Trophoblast cell (in vitro differentiated cells and primary cell): ENCODE data around the gene HSPA4L.
A peak's percentile ranks its signal among the peaks of the same experiment; 100 is the strongest.

ENCODE experiments used
- DNase-seq, 2 donors: peaks; one replicate each; pipeline ENCODE4 v3.0.0-alpha.2; 2016
- H2AFZ ChIP-seq: 2 replicates; pipeline ENCODE4 v1.6.1; 2013; ENCODE audit warnings: low read length, moderate library complexity, mild to moderate bottlenecking; ENCODE audit not compliant: insufficient read depth, poor library complexity
- H2AK5ac ChIP-seq: 2 replicates; pipeline ENCODE4 v1.6.1; 2013; ENCODE audit warnings: mild to moderate bottlenecking, low read length
- H2BK120ac ChIP-seq: 2 replicates; pipeline ENCODE4 v1.6.1; 2013; ENCODE audit warnings: low read length, mild to moderate bottlenecking, moderate library complexity; ENCODE audit not compliant: insufficient read depth, poor library complexity
- H2BK12ac ChIP-seq: 2 replicates; pipeline ENCODE4 v1.6.1; 2013; ENCODE audit warnings: mild to moderate bottlenecking, low read length, moderate library complexity
- H2BK5ac ChIP-seq: 2 replicates; pipeline ENCODE4 v1.6.1; 2013; ENCODE audit warnings: low read length, low read depth, moderate library complexity, mild to moderate bottlenecking; ENCODE audit not compliant: poor library complexity
- H3K14ac ChIP-seq: 2 replicates; pipeline ENCODE4 v1.6.1; 2013; ENCODE audit warnings: mild to moderate bottlenecking, low read length
- H3K18ac ChIP-seq: 2 replicates; pipeline ENCODE4 v1.6.1; 2013; ENCODE audit warnings: mild to moderate bottlenecking, low read length
- H3K23ac ChIP-seq: 2 replicates; pipeline ENCODE4 v1.6.1; 2013; ENCODE audit warnings: low read length
- H3K27ac ChIP-seq: 2 replicates; pipeline ENCODE4 v1.5.1; 2013; ENCODE audit warnings: low read depth, mild to moderate bottlenecking, inconsistent platforms, low read length, moderate library complexity
- H3K27me3 ChIP-seq: 2 replicates; pipeline ENCODE4 v1.6.1; 2013; ENCODE audit warnings: inconsistent platforms, mild to moderate bottlenecking, low read length, moderate library complexity; ENCODE audit not compliant: insufficient read depth
- H3K36me3 ChIP-seq, 2 experiments: 1 replicate in 1 of 2; 2 replicates in 1 of 2; pipeline ENCODE4 v1.6.1; 2013; ENCODE audit warnings: low read length in 2 of 2, mild to moderate bottlenecking in 2 of 2, moderate library complexity in 1 of 2; ENCODE audit not compliant: insufficient read depth in 2 of 2, control insufficient read depth in 1 of 2
- H3K4ac ChIP-seq: 2 replicates; pipeline ENCODE4 v1.6.1; 2013; ENCODE audit warnings: low read depth, mild to moderate bottlenecking, low read length, moderate library complexity
- H3K4me1 ChIP-seq, 2 experiments: 1 replicate in 1 of 2; 2 replicates in 1 of 2; pipeline ENCODE4 v1.6.1; 2013; ENCODE audit warnings: low read length in 2 of 2, mild to moderate bottlenecking in 2 of 2, moderate library complexity in 1 of 2; ENCODE audit not compliant: insufficient read depth in 2 of 2, control insufficient read depth in 1 of 2
- H3K4me2 ChIP-seq: 2 replicates; pipeline ENCODE4 v1.6.1; 2013; ENCODE audit warnings: inconsistent platforms, mild to moderate bottlenecking, low read length, moderate library complexity
- H3K4me3 ChIP-seq: 2 replicates; pipeline ENCODE4 v1.5.1; 2013; ENCODE audit warnings: mild to moderate bottlenecking, low read depth, low read length, inconsistent platforms
- H3K79me1 ChIP-seq: one replicate; pipeline ENCODE4 v1.6.1; 2013; ENCODE audit warnings: low read length
- H3K79me2 ChIP-seq: 2 replicates; pipeline ENCODE4 v1.6.1; 2013; ENCODE audit warnings: low read length, mild to moderate bottlenecking; ENCODE audit not compliant: control insufficient read depth, insufficient read depth, poor library complexity
- H3K9ac ChIP-seq: 2 replicates; pipeline ENCODE4 v1.6.1; 2013; ENCODE audit warnings: mild to moderate bottlenecking, low read length
- H3K9me3 ChIP-seq: 2 replicates; pipeline ENCODE4 v1.6.1; 2013; ENCODE audit warnings: low read depth, mild to moderate bottlenecking, control low read depth, inconsistent platforms, low read length; ENCODE audit not compliant: insufficient read depth
- H4K12ac ChIP-seq: 2 replicates; pipeline ENCODE4 v1.6.1; 2013; ENCODE audit warnings: low read depth, mild to moderate bottlenecking, low read length, moderate library complexity
- H4K8ac ChIP-seq: 2 replicates; pipeline ENCODE4 v1.6.1; 2013; ENCODE audit warnings: low read depth, mild to moderate bottlenecking, low read length, moderate library complexity
- H4K91ac ChIP-seq: one replicate; pipeline ENCODE4 v1.6.1; 2013; ENCODE audit warnings: low read depth, mild to moderate bottlenecking, low read length, moderate library complexity
- WGBS: extraction: QIAGEN DNeasy Blood & Tissue Kit; methylation state at CpG from one replicate; pipeline ENCODE4 v1.1.7; 2013; ENCODE audit warnings: missing lambda C conversion rate; ENCODE audit not compliant: insufficient read length, insufficient coverage; ENCODE audit errors: extremely low coverage; 5-methylcytosine and 5-hydroxymethylcytosine counted together

The HSPA4L gene

GRCh38 chr4:127780598-127780997 is 1.5 kb upstream of the HSPA4L start:
- Histone ChIP-seq H2AK5ac (no peak overlapping the region), H3K18ac (no peak overlapping the region), H3K36me3 (no peaks in the 10 kb centered on the region), H3K4me3 (no peak overlapping the region), H3K23ac (no peak overlapping the region), H3K27me3 (peaks cover 2% of the 10 kb centered on the region), H3K9me3 (no peaks in the 10 kb centered on the region), H3K14ac (no peak overlapping the region), H2BK120ac (no peak overlapping the region), H2AFZ (no peak overlapping the region), H4K91ac (no peak overlapping the region), H3K4me1 (peaks cover 4 to 8% of the 10 kb centered on the region in 2 experiments), H3K4me2 (no peak overlapping the region), H3K27ac (no peak overlapping the region), H3K79me1 (peaks cover 7% of the 10 kb centered on the region), H4K12ac (no peak overlapping the region), H2BK5ac (no peak overlapping the region), H3K4ac (no peak overlapping the region), H2BK12ac (no peak overlapping the region), H3K79me2 (peaks cover 4% of the 10 kb centered on the region), H4K8ac (no peak overlapping the region), H3K9ac (no peak overlapping the region)
- DNase-seq, result no peak
- WGBS, result no CpG with 5 or more reads among the region's 12 CpGs

DNA sequence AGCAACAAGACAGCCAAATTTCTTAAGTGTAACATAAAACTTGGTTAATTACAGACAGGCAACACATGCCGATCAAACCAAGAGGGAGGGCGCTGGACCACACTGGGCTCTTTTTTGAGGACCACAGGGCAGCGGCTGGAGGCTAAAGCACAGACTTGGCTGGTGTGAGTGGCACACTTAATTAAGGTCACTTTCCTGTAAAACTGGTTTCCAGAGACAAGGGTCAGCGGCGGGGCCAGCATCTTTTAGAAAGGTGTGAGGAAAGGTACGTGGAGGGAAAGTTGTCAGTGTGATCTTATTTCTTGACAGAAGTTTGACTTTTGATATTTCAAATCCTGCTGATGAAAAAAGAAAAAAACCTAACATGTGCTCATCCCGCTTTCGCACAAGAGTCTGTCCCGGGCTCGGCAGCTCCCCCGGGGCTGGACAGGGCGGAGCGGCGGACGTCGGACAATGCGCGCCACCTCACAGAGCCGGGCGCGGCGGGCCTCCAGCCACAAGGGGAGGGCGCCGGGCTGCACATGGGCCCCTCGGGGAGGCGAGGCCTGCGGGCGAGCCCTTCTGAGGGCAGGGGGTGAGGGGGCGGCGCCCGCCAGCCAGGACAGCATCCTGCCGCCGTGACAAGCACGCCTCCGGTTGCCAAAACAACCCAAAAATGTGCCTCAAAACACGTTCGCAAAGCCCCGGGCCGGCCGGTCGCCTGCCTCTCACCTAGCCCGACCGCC is 660 bp upstream of the HSPA4L start:
- peaks cover 7% of the 10 kb centered on the region for H3K79me1 ChIP-seq
- H3K14ac ChIP-seq, result peak overlapping the region; percentile 81
- peak overlapping the region; percentile 96 for H4K8ac ChIP-seq
- H3K27ac ChIP-seq, result no peak overlapping the region
- H3K79me2 ChIP-seq, result peaks cover 4% of the 10 kb centered on the region
- peak overlapping the region; percentile 97 for H4K12ac ChIP-seq
- peak overlapping the region; percentile 76 for H3K4me3 ChIP-seq
- peak overlapping the region; percentile 82 for H3K4me2 ChIP-seq
- DNase-seq, result peak; percentile 78 to 83
- no peaks in the 10 kb centered on the region for H3K9me3 ChIP-seq
- peak overlapping the region; percentile 73 for H4K91ac ChIP-seq
- peak overlapping the region; percentile 59 for H3K9ac ChIP-seq
- H3K18ac ChIP-seq, result peak overlapping the region; percentile 62
- peak overlapping the region; percentile 65 for H2BK12ac ChIP-seq
- peak overlapping the region; percentile 42 for H2AK5ac ChIP-seq
- peaks cover 4 to 8% of the 10 kb centered on the region in 2 experiments for H3K4me1 ChIP-seq
- H2BK120ac ChIP-seq, result peak overlapping the region; percentile 84
- H3K23ac ChIP-seq, result no peak overlapping the region
- no CpG with 5 or more reads among the region's 43 CpGs for WGBS
- peaks cover 2% of the 10 kb centered on the region for H3K27me3 ChIP-seq
- H2BK5ac ChIP-seq, result no peak overlapping the region
- H3K36me3 ChIP-seq, result no peaks in the 10 kb centered on the region
- H2AFZ ChIP-seq, result peak overlapping the region; percentile 41
- H3K4ac ChIP-seq, result peak overlapping the region; percentile 70

DNA sequence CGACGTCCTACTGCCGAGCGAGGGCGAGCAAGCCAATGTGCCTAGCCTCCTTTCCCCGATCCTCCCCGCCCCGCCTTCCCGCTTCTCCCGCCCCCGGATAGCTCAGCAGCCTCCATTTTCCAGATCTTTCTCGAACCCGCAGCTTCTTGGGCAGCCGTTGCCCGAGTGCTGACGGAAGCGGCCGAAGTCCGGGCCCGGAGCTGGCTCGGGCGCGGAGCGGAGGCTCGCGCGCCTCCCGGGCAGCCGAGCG is 172 bp upstream of the HSPA4L start:
- Histone ChIP-seq H3K79me1 (peaks cover 7% of the 10 kb centered on the region), H3K9ac (peak overlapping the region; percentile 59), H3K4me2 (peak overlapping the region; percentile 82), H2BK12ac (peak overlapping the region; percentile 65), H2AK5ac (no peak overlapping the region), H4K8ac (peak overlapping the region; percentile 96), H3K23ac (no peak overlapping the region), H4K12ac (peak overlapping the region; percentile 97), H2AFZ (peak overlapping the region; percentile 41), H3K9me3 (no peaks in the 10 kb centered on the region), H3K18ac (peak overlapping the region; percentile 62), H2BK120ac (peak overlapping the region; percentile 84), H3K79me2 (peaks cover 4% of the 10 kb centered on the region), H4K91ac (peak overlapping the region; percentile 73), H2BK5ac (no peak overlapping the region), H3K4me1 (peaks cover 4 to 8% of the 10 kb centered on the region in 2 experiments), H3K36me3 (no peaks in the 10 kb centered on the region), H3K27me3 (peaks cover 2% of the 10 kb centered on the region), H3K14ac (peak overlapping the region; percentile 81), H3K4me3 (peak overlapping the region; percentile 76), H3K27ac (no peak overlapping the region), H3K4ac (peak overlapping the region; percentile 70)
- no CpG with 5 or more reads among the region's 30 CpGs for WGBS
- DNase-seq, result peak; percentile 87 to 93

DNA sequence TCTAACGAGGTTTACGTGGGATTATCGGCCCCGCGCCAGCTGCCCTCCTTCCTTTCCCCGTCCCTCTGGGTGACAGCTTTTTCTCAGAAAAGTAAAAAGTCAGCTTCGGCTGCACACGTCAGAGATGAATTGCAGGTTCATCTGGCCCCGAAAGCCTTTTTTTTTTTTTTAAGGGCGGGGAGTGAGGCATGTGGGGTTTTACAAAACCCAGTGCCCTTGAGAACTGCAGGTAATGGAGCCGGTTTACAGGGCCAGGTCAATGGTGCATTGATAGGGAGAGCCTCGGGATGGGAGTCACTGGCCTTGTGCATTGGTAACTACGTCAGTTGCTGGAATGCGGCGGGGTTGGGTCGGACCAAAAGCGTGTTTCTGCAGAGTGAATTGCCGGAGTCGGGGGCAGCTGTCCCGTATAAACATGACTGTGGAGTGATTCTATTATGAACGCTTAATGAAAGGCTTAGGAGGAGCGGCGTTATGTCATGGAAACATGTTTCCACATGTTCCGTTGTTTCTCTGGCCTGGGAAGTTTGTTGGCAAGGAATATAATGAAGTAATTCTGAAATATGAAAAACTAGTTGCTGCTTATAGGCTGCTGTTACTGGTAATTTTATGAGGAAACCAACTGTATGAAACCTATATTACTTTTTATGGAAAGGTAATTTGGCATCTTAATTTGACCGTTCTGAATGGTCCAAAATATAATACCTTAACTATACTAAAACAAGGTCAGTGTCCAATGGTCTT is 1.1 kb downstream of the HSPA4L start:
- Histone ChIP-seq H2AK5ac (no peak overlapping the region), H3K4me1 (peaks cover 4 to 8% of the 10 kb centered on the region in 2 experiments), H4K91ac (no peak overlapping the region), H3K18ac (no peak overlapping the region), H3K79me1 (peaks cover 7% of the 10 kb centered on the region), H3K27me3 (peaks cover 2% of the 10 kb centered on the region), H3K27ac (no peak overlapping the region), H3K79me2 (peaks cover 4% of the 10 kb centered on the region), H3K4ac (no peak overlapping the region), H2BK120ac (no peak overlapping the region), H3K9me3 (no peaks in the 10 kb centered on the region), H3K23ac (no peak overlapping the region), H2AFZ (peak overlapping the region; percentile 41), H2BK5ac (no peak overlapping the region), H4K8ac (peak overlapping the region; percentile 42), H3K9ac (no peak overlapping the region), H3K4me2 (peak overlapping the region; percentile 82), H3K14ac (no peak overlapping the region), H3K36me3 (no peaks in the 10 kb centered on the region), H4K12ac (peak overlapping the region; percentile 12), H2BK12ac (no peak overlapping the region), H3K4me3 (peak overlapping the region; percentile 76)
- peak; percentile 78 to 84 for DNase-seq
- no CpG with 5 or more reads among the region's 25 CpGs for WGBS
